ENCODE measurements around the gene CPT1B.

- no peak for TF ChIP-seq HCFC1 (IDR thresholded peaks at IDR 0.05; ENCODE audit: low read length)
- TF ChIP-seq JUND (IDR thresholded peaks at IDR 0.05; ENCODE audit: low read depth, low read length) = no peak
- TF ChIP-seq ELK1 (IDR thresholded peaks at IDR 0.05; ENCODE audit: low read depth, low read length) = no peak
- no peak for TF ChIP-seq CREM (IDR thresholded peaks at IDR 0.05; ENCODE audit: low read depth)
- TF ChIP-seq NR2C1 (IDR thresholded peaks at IDR 0.05) = no peak
- no peak for TF ChIP-seq MAX (IDR thresholded peaks at IDR 0.05; ENCODE audit: low read depth, low read length)
- no peak for TF ChIP-seq CTCF (IDR thresholded peaks at IDR 0.05 in 2 of 3, conservative IDR thresholded peaks at IDR 0.05 in 1 of 3; ENCODE audit: control insufficient read depth in 2 of 3, extremely low read depth in 1 of 3, insufficient read depth in 1 of 3, low read depth in 3 of 3, low read length in 3 of 3)
- no peak for TF ChIP-seq SMC3 (IDR thresholded peaks at IDR 0.05; ENCODE audit: borderline replicate concordance, low read length)
- no peak for TF ChIP-seq FOXM1 (IDR thresholded peaks at IDR 0.05; ENCODE audit: low read depth, low read length)
- no peak for TF ChIP-seq EZH2 (IDR thresholded peaks at IDR 0.05; ENCODE audit: borderline replicate concordance, control insufficient read depth, low read depth, low read length)
- no peak for TF ChIP-seq RBBP5 (conservative IDR thresholded peaks at IDR 0.05)
- TF ChIP-seq POLR2A (IDR thresholded peaks at IDR 0.05; ENCODE audit: low read depth, low read length) = no peak
- TF ChIP-seq RAD21 (IDR thresholded peaks at IDR 0.05; ENCODE audit: insufficient read depth, low read depth, low read length) = no peak
These were observed 27.8 kb downstream of the CPT1B start for GRCh38 chr22:50550395-50550794.
